ENCODE data around the gene SLC12A8. TPM values are rescaled to one million over a fixed set of nuclear protein-coding genes. Genes with fewer than 3 reads are reported as not detected.
A peak's percentile ranks its signal among the peaks of the same experiment; 100 is the strongest.

Gene SLC12A8
- total and polyA plus RNA-seq, 5 experiments from 2014 or later, result 0.19 to 0.29 TPM; not detected in 3

DNA sequence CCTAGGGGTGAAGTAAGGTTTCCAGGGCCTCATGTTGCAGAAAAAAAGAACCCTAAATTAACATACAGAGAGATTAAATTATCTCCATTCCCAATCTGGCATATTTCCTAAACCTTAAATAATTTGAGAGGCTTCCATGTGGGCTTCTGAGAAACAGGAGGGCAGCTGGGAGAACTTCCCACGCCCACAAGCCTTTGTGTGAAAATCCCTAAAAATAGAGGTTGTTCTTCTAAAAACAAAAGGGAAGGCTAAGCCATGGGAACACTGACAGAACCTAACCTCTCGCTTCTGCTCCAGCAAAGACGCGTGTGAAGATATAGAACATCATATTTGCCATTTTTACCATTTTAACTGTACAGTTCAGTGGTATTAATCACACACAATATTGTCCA is 812 bp upstream of the SLC12A8 start:
- H3K9me3 Mint-ChIP-seq, result no peaks in the 10 kb centered on the region
- ATAC-seq (no peak), DNase-seq (no peak)
- H3K4me1 Mint-ChIP-seq, result peaks cover 7 to 25% (median 15%) of the 10 kb centered on the region in 4 donors
- H3K4me3 Mint-ChIP-seq, result peak overlapping the region in 6 of 10 donors; percentile 11 to 52 (median 18)
- peaks cover 26 to 59% (median 41%) of the 10 kb centered on the region in 5 donors for H3K27me3 Mint-ChIP-seq
- H3K36me3 Mint-ChIP-seq, result no peaks in the 10 kb centered on the region
- POLR2A ChIA-PET, result no interaction called here
- H3K27ac Mint-ChIP-seq, result no peak overlapping the region

- POLR2A ChIA-PET, result no interaction called here
- ATAC-seq (peak; percentile 40 to 47), DNase-seq (no peak)
- Mint-ChIP-seq H3K27ac (peak overlapping the region in 2 of 10 donors; percentile 33 to 54), H3K36me3 (no peaks in the 10 kb centered on the region), H3K4me1 (peaks cover 7 to 25% (median 15%) of the 10 kb centered on the region in 4 donors), H3K4me3 (peak overlapping the region in 8 of 10 donors; percentile 46 to 87 (median 71)), H3K27me3 (peaks cover 28 to 72% (median 46%) of the 10 kb centered on the region in 5 donors), H3K9me3 (no peaks in the 10 kb centered on the region)
Measured at GRCh38 chr3:125212091-125212508, 448 bp downstream of the SLC12A8 start.

GRCh38 chr3:125211523-125212090 is 941 bp downstream of the SLC12A8 start:
- no peaks in the 10 kb centered on the region for H3K36me3 Mint-ChIP-seq
- no peaks in the 10 kb centered on the region for H3K9me3 Mint-ChIP-seq
- DNase-seq (no peak), ATAC-seq (no peak)
- peak overlapping the region in 9 of 10 donors; percentile 46 to 87 (median 70) for H3K4me3 Mint-ChIP-seq
- POLR2A ChIA-PET, result no interaction called here
- H3K4me1 Mint-ChIP-seq, result peaks cover 7 to 25% (median 15%) of the 10 kb centered on the region in 4 donors
- H3K27ac Mint-ChIP-seq, result peak overlapping the region in 2 of 10 donors; percentile 33 to 60
- peaks cover 28 to 77% (median 46%) of the 10 kb centered on the region in 5 donors for H3K27me3 Mint-ChIP-seq

- H3K27ac Mint-ChIP-seq, result no peak overlapping the region
- ATAC-seq, result no peak
- H3K27me3 Mint-ChIP-seq, result peaks cover 19 to 63% (median 37%) of the 10 kb centered on the region in 5 donors
- H3K9me3 Mint-ChIP-seq, result no peaks in the 10 kb centered on the region
- DNase-seq, result no peak
- POLR2A ChIA-PET, result no interaction called here
- no peaks in the 10 kb centered on the region for H3K36me3 Mint-ChIP-seq
- H3K4me3 Mint-ChIP-seq, result no peak overlapping the region
- H3K4me1 Mint-ChIP-seq, result peaks cover 4 to 9% (median 8%) of the 10 kb centered on the region in 4 donors
Measured at GRCh38 chr3:125207949-125208568, 4.5 kb downstream of the SLC12A8 start.

- H3K4me1 Mint-ChIP-seq, result peaks cover 4 to 9% (median 7%) of the 10 kb centered on the region in 4 donors
- H3K27me3 Mint-ChIP-seq, result peaks cover 19 to 62% (median 36%) of the 10 kb centered on the region in 5 donors
- ATAC-seq (no peak), DNase-seq (no peak)
- H3K27ac Mint-ChIP-seq, result no peak overlapping the region
- no peaks in the 10 kb centered on the region for H3K36me3 Mint-ChIP-seq
- peaks cover 0 to under 1% (median 0%) of the 10 kb centered on the region in 9 donors for H3K9me3 Mint-ChIP-seq
- no peak overlapping the region for H3K4me3 Mint-ChIP-seq
- POLR2A ChIA-PET, result no interaction called here
Measured at GRCh38 chr3:125207507-125207906, 5.0 kb downstream of the SLC12A8 start.

GRCh38 chr3:125206934-125207333 is 5.6 kb downstream of the SLC12A8 start:
- H3K4me3 Mint-ChIP-seq, result no peak overlapping the region
- no peak overlapping the region for H3K27ac Mint-ChIP-seq
- ATAC-seq (no peak), DNase-seq (no peak)
- peaks cover 0 to 5% (median 0%) of the 10 kb centered on the region in 9 donors for H3K9me3 Mint-ChIP-seq
- peaks cover 4 to 7% (median 6%) of the 10 kb centered on the region in 4 donors for H3K4me1 Mint-ChIP-seq
- peaks cover 19 to 60% (median 37%) of the 10 kb centered on the region in 5 donors for H3K27me3 Mint-ChIP-seq
- POLR2A ChIA-PET, result no interaction called here
- no peaks in the 10 kb centered on the region for H3K36me3 Mint-ChIP-seq

DNA sequence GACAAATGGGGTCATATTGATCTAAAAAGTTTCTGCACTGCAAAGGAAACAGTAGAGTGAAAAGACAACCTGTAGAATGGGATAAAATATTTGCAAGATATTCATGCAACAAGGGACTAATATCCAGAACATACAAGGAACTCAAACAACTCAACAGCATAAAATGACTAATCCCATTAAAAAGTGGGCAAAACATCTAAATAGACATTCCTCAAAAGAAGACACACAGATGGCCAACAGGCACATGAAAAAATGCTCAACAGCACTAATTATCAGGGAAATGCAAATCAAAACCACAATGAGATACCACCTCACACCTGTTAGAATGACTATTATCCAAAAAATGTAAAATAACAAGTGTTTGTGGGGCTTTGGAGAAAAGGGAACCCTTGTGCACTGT is 8.8 kb downstream of the SLC12A8 start:
- POLR2A ChIA-PET, result no interaction called here
- Mint-ChIP-seq H3K27ac (peak overlapping the region in 1 of 10 donors; percentile 3), H3K4me3 (no peak overlapping the region), H3K27me3 (peaks cover 2 to 28% (median 12%) of the 10 kb centered on the region in 5 donors), H3K36me3 (no peaks in the 10 kb centered on the region), H3K9me3 (peaks cover 0 to 5% (median 0%) of the 10 kb centered on the region in 9 donors), H3K4me1 (no peaks in the 10 kb centered on the region)
- ATAC-seq (no peak), DNase-seq (no peak)

- H3K27me3 Mint-ChIP-seq, result peaks cover 0 to 13% (median 4%) of the 10 kb centered on the region in 5 donors
- ATAC-seq (peak in 1 of 2 donors; percentile 47), DNase-seq (peak in 3 of 10 donors; percentile 19 to 32 (median 25))
Measured at GRCh38 chr3:125202197-125202596, 10.4 kb downstream of the SLC12A8 start.

DNA sequence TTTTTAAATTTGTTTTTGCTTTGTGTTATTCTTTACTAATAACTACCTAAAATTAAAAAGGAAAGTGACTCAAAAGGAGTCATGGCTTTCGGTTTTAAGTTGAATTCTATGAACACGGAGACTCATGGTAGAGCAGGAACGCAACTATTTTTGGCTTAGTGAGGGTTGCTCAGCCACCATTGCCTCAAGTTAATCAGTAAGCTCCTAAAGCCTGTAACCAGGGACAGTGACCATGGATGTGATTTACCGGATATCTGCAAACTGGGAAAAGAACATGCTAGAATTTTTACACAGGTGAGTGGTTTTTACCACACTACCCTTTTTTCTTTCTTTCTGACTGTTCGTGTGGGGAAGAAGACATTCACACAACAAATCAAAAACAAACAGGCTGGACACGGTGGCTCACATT is 11.8 kb downstream of the SLC12A8 start:
- H3K9me3 Mint-ChIP-seq, result peaks cover 0 to 5% (median 0%) of the 10 kb centered on the region in 9 donors
- peaks cover 0 to 4% (median 0%) of the 10 kb centered on the region in 5 donors for H3K27me3 Mint-ChIP-seq
- POLR2A ChIA-PET, result no interaction called here

More at GRCh38 chr3:125202197-125202596, 10.4 kb downstream of the SLC12A8 start:
- H3K9me3 Mint-ChIP-seq, result peaks cover 0 to 5% (median 0%) of the 10 kb centered on the region in 9 donors
- POLR2A ChIA-PET, result no interaction called here
- no peaks in the 10 kb centered on the region for H3K36me3 Mint-ChIP-seq
- no peak overlapping the region for H3K4me3 Mint-ChIP-seq
- no peaks in the 10 kb centered on the region for H3K4me1 Mint-ChIP-seq
- no peak overlapping the region for H3K27ac Mint-ChIP-seq

GRCh38 chr3:125194849-125195601 is 17.5 kb downstream of the SLC12A8 start:
- Mint-ChIP-seq H3K9me3 (no peaks in the 10 kb centered on the region), H3K4me3 (no peak overlapping the region), H3K4me1 (no peaks in the 10 kb centered on the region), H3K36me3 (no peaks in the 10 kb centered on the region), H3K27ac (no peak overlapping the region), H3K27me3 (peaks cover 0 to 5% (median 2%) of the 10 kb centered on the region in 5 donors)
- POLR2A ChIA-PET, result no interaction called here
- ATAC-seq, result no peak
- DNase-seq, result no peak

More for the DNA sequence above, 11.8 kb downstream of the SLC12A8 start:
- H3K36me3 Mint-ChIP-seq, result no peaks in the 10 kb centered on the region
- H3K27ac Mint-ChIP-seq, result no peak overlapping the region
- ATAC-seq (no peak), DNase-seq (no peak)
- H3K4me1 Mint-ChIP-seq, result no peaks in the 10 kb centered on the region
- H3K4me3 Mint-ChIP-seq, result no peak overlapping the region

GRCh38 chr3:125194061-125194848 is 18.3 kb downstream of the SLC12A8 start:
- no peak for ATAC-seq
- H3K4me3 Mint-ChIP-seq, result no peak overlapping the region
- POLR2A ChIA-PET, result no interaction called here
- H3K27me3 Mint-ChIP-seq, result peaks cover 0 to 5% (median 2%) of the 10 kb centered on the region in 5 donors
- DNase-seq, result no peak
- H3K9me3 Mint-ChIP-seq, result no peaks in the 10 kb centered on the region
- H3K36me3 Mint-ChIP-seq, result no peaks in the 10 kb centered on the region
- H3K27ac Mint-ChIP-seq, result no peak overlapping the region
- no peaks in the 10 kb centered on the region for H3K4me1 Mint-ChIP-seq

All from naive thymus-derived CD8-positive, alpha-beta T cell (primary cell).